Measurements from ENCODE around the gene AKAP8L.

DNA sequence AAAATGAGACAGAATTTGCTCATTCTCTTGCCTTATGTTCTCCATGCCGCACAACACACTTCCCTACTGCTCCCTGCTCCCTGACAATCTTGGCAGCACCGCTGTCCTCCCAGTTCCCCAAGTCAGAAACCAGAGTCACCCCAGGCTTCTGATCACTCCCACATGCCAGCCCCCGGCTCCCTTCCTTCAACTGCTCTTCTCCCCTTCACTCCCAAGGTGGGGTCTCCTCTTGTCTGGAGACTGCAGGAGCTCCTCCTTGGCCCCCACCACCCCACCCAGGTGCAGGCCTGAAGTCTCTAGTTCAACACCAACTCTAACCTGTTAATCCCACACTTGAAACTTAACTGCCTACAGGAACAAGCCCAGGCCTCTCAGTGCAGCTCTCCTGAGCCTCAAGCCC, 22.4 kb downstream of the AKAP8L start:
- TF ChIP-seq, protein P1, sequence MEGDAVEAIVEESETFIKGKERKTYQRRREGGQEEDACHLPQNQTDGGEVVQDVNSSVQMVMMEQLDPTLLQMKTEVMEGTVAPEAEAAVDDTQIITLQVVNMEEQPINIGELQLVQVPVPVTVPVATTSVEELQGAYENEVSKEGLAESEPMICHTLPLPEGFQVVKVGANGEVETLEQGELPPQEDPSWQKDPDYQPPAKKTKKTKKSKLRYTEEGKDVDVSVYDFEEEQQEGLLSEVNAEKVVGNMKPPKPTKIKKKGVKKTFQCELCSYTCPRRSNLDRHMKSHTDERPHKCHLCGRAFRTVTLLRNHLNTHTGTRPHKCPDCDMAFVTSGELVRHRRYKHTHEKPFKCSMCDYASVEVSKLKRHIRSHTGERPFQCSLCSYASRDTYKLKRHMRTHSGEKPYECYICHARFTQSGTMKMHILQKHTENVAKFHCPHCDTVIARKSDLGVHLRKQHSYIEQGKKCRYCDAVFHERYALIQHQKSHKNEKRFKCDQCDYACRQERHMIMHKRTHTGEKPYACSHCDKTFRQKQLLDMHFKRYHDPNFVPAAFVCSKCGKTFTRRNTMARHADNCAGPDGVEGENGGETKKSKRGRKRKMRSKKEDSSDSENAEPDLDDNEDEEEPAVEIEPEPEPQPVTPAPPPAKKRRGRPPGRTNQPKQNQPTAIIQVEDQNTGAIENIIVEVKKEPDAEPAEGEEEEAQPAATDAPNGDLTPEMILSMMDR (IDR thresholded peaks at IDR 0.05; ENCODE audit: borderline replicate concordance, extremely low read depth, low read length, poor library complexity, severe bottlenecking) = no peak
- no peak for TF ChIP-seq EZH2 (IDR thresholded peaks at IDR 0.05; ENCODE audit: borderline replicate concordance, low read depth, low read length, severe bottlenecking)
